NCI-H2171 treated with DMSO at 0.1 percent for 48 hours (cell line): Measurements from ENCODE around the gene SAMD8.
A peak's percentile ranks its signal among the peaks of the same experiment; 100 is the strongest.
"Not testable (repeated sequence)": the region's sequence is repeated elsewhere in the genome, so short reads cannot be mapped to it uniquely, and the experiment has no call there.

Source experiments
- DNase-seq: peaks from one replicate; lab custom pipeline; 2025; lab: John Stamatoyannopoulos, UW

SAMD8 gene

DNA sequence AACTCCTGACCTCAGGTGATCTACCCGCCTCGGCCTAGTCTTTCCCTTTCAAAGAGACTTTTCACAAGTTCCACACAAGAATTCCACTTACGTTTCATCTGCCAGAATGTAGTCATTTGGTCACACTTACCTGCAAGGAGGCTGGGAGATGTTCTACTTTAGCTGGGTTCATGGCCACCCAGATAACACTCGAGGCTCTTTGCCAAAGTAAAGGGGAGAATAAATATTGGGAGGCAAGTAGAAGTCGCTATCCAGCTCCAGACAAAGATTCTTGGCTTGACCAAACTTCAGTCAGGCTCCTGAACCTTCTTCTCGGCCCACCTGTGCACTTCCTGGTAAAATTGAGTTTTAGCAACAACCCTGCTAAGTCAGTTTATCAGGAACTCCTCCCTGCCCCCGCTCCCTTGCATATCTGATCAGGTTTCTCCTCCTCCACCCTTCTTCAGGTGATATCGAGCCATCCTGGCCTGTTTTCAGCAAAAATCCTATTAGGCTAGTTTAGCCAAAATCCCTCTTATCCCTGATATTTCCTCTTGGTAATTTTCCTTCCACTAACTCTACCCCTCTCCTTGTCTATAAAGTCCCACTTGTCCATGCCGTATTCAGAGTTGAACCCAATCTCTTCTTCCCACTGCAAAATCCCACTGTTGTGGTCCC lies 25.1 kb upstream of the SAMD8 start:
- no peak for DNase-seq

- DNase-seq: no peak
These were observed 22.8 kb upstream of the SAMD8 start for GRCh38 chr10:75088640-75089039.

GRCh38 chr10:75089634-75090033 lies 21.8 kb upstream of the SAMD8 start:
- DNase-seq: no peak

GRCh38 chr10:75091146-75091545 lies 20.3 kb upstream of the SAMD8 start:
- DNase-seq: peak; percentile 18

DNA sequence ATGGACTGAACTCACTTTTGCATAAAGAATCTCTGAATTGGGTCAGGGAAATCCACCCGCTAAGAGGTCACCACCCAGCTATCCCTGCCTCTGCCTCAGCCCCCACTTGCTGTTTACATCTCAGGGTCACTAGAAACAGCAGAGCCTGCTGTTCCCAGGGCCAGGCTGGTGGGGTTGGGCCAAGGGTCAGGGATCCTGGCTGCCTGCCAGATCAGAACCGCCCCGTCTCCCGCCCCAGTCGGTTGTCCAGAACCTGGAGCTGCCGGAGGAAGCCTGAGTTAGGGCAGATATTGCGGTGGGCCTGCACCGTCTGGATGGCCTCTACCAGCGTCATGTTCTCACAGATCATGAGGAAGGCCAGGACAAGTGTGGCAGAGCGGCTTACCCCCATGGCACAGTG lies 17.0 kb upstream of the SAMD8 start:
- DNase-seq: no peak

DNA sequence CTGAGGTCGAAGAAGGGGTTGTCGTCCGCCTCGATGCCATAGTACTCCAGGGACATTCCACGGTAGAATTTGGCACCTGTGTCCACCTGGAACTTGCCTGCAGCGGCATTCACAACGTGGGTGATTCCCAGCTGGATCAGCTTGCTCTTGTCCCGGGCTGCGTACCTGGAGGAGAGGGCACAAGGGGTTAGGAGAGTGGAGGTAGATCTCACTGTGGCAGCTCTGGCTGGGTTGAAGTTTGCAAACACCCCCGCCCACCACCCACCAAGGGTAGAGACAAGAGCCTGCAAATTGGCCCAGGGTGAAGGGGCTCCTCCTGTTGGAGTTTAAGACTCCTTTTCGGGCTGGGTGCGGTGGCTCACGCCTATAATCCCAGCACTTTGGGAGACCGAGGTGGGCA lies 15.8 kb upstream of the SAMD8 start:
- DNase-seq: no peak

DNA sequence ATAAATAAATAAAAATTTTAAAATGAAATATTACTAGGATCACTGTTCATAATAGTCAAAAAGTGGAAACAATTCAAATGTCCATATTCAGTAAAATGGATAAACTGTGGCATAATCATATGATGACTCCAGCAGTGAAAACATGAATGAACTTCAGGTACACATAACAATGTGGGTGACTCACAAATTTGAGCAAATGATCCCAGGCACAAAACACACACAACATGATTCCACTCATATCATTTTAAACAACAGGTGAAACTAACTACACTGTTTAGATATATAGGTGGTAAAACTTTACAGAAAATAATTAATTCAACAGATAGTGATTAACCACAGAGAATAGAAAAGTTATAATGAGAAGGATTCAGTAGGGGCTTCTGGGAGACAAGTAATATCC lies 14.7 kb upstream of the SAMD8 start:
- no peak for DNase-seq

- DNase-seq: peak; percentile 23
These were observed 13.7 kb upstream of the SAMD8 start for GRCh38 chr10:75097666-75098285.

- DNase-seq: no peak
These were observed 12.4 kb upstream of the SAMD8 start for GRCh38 chr10:75098902-75099673.

- DNase-seq: peak; percentile 16
These were observed 11.3 kb upstream of the SAMD8 start for GRCh38 chr10:75099952-75100763.

DNA sequence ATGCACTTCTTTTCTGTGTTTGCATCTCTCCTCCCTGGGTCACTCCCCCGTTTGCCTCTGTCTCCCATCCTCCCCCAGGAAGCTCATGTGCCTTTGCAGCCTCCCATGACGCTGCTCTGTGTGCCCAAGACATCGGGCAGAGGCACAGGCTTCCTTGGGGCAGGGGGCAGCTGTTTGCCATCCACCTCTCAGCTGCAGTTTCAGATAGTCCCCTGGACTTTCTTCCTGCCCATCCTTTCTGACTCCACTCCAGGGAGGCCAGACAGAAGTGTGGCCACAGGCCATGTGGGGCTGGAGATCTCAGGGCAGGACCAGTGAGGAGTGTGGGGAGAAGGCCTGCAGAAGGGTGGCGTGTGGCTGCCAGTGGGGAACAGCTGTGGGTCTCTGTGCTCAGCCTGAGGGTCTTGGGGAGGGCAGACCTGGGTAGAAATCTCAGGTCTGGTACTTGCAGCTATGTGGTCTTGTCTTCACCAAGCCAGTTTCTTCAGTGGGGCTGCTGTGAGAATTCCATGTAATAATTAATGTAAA lies 10.6 kb upstream of the SAMD8 start:
- no peak for DNase-seq

DNA sequence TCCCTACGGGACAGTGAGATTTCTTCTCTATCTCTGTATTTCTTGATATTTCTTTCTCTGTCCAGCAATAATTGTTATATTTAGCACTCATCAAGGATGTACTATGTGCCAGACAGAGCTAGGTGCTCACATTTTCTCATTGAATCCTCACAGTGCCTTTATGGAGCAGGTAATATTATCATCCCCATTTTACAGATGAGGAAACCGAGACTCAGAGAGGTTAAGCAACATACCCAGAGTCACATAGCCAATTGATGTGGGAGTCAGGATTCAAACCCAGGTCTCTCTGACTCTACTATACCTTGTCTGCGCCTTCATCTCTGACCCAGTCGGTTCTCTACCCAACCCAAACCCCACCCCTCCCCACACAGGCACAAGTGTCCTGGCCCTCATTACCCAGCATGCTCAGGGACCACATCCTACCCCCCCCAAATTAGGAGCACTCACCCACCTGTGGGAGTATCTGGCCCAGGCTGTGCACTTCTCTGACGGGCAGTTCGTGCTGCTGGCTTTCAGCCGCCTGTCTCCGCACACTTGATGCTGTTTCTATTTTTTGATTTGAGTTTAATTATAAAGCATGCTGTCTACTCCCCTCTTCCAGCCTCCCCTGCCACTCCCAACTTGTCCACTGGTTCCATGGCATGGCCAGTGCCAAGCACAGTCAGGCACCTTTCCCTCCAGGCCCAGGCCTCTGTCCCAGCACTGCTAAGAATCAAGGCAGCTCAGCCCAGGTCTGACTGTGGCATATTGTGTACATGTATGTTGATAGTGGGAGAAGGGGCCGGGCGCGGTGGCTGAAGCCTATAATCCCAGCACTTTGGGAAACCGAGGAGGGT lies 9.8 kb upstream of the SAMD8 start:
- DNase-seq: no peak

GRCh38 chr10:75102830-75103673 lies 8.4 kb upstream of the SAMD8 start:
- no peak for DNase-seq

DNA sequence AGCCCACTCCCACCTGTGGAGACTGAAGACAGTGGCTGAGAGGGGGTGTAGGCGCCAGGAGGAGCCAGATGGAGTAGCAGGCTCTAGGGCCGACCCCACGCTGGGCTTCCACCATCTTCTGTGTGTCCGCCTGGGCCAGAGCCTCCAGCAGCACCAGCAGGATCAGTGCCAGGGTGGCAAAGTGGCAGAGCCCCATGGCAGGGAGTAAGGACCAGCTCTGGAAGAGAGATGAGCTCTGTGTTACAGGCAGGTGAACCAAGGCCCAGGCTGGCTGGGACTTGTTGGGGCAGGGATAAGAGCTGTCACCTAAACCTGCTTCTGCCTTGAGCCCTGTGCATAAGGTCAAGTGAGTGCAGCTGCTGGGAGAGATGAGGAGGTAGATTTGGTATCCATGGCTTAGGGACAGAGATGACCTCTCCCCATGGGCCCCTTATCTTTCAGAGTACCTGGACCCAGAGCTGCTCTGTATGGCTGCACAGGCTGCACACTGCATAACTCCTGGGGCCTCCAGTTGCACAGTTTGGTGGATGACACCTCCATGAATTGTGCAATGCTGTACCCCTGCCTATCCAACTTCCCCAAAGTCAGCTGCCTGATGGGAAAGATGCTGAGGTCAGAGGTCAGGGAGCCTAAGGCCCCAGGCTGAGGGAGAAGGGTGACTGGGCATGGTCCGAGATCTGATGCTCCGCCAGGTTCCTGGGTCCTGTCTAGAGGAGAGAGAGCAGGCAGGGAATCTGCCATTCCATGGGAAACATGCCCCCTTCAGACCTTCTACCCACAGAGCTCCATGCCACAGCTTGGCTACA lies 7.4 kb upstream of the SAMD8 start:
- DNase-seq: no peak

- no peak for DNase-seq
These were observed 6.6 kb upstream of the SAMD8 start for GRCh38 chr10:75104842-75105241.

DNA sequence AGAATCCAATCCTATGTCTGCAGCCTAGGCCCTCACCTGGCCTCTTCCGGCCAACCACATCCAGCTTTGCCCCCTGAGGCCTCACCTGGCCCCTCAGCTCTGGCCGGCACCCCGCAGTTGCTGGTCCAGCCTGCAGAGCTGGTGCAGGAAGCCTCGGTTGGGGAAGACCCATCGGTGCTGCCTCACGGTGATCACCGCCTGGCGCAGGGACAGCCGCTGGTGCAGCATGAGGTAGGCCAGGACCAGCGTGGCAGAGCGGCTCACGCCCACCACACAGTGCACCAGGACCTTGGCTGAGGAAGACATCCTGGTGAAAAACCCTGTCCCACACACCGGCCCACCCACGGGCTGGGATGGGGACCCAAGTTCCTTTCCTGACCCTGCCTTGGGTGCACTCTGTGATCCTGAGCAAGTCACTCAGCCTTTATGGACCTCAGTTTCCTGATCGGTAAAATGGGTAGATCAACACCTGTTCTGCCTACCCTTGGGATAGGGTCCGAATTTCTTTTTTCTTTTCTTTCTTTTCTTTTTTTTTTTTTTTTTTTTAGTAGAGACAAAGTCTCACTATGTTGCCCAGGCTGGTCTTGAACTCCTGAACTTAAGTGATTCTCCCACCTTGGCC lies 5.8 kb upstream of the SAMD8 start:
- no peak for DNase-seq

GRCh38 chr10:75106242-75106641 lies 5.2 kb upstream of the SAMD8 start:
- DNase-seq: no peak

DNA sequence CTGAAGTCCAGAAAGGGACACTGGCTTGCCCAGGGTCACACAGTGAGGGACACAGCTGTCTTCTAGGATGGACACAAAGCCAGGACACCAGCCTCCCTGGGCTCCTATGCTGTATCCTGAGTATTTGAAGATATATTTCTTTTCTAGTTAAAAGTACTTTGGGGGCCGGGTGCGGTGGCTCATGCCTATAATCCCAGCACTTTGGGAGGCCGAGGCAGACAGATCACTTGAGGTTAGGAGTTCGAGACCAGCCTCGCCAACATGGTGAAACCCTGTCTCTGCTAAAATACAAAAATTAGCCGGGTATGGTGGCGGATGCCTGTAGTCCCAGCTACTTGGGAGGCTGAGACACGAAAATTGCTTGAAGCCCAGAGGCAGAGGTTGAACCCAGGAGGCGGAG lies 4.6 kb upstream of the SAMD8 start:
- not testable (repeated sequence) for DNase-seq
